HEK293 (cell line): ENCODE data around the gene MSMO1.

Experiments
- CTCF ChIA-PET: fragments of 350-600 bp; formaldehyde crosslinking; extraction: SDS; loops from one replicate; lab custom pipeline; 2021; ENCODE audit warnings: antibody characterized with exemption; lab: Yijun Ruan, JAX
- POLR2A ChIA-PET: fragments of 300-600 bp; formaldehyde crosslinking; extraction: SDS; loops from one replicate; lab custom pipeline; 2020; ENCODE audit warnings: antibody characterized with exemption, inconsistent platforms; lab: Yijun Ruan, JAX
- H3K27ac ChIP-seq: fragments of 200-500 bp; sonication (Bioruptor generic); 2 replicates; pipeline ENCODE4 v1.5.1; 2014; ENCODE audit warnings: low read depth, low read length, control low read depth, inconsistent platforms; ENCODE audit errors: extremely low read depth
- H3K36me3 ChIP-seq, 2 experiments: fragments of 200-500 bp in 1 of 2; sonication (Bioruptor generic) in 1 of 2; 1 replicate in 1 of 2; 2 replicates in 1 of 2; pipeline ENCODE4 v1.5.1; 2014 to 2017; ENCODE audit warnings: inconsistent platforms in 2 of 2, low read length in 2 of 2; ENCODE audit not compliant: control insufficient read depth in 2 of 2, insufficient read depth in 1 of 2
- H3K4me1 ChIP-seq: fragments of 200-500 bp; sonication (Bioruptor generic); 2 replicates; pipeline ENCODE4 v1.5.1; 2014; ENCODE audit warnings: mild to moderate bottlenecking, low read length, inconsistent platforms; ENCODE audit not compliant: control insufficient read depth, insufficient read depth
- H3K4me3 ChIP-seq: 2 replicates; pipeline ENCODE4 v1.5.1; 2011; ENCODE audit warnings: low read depth, mild to moderate bottlenecking, control low read depth, low read length, moderate library complexity
- H3K9me3 ChIP-seq: fragments of 200-500 bp; sonication (Bioruptor generic); 2 replicates; pipeline ENCODE4 v1.5.1; 2014; ENCODE audit warnings: low read depth, low read length, inconsistent platforms; ENCODE audit not compliant: control insufficient read depth, insufficient read depth
- GLIS2 ChIP-seq: fragments of 450-650 bp; formaldehyde crosslinking; IDR thresholded peaks from 2 replicates; pipeline ENCODE4 v1.5.1; 2016; ENCODE audit warnings: missing biosample characterization, missing genetic modification characterization
- KLF1 ChIP-seq: fragments of 450-650 bp; formaldehyde crosslinking; IDR thresholded peaks from 2 replicates; pipeline ENCODE4 v1.5.1; 2016; ENCODE audit warnings: missing biosample characterization, missing genetic modification characterization
- KLF10 ChIP-seq: fragments of 450-650 bp; IDR thresholded peaks from 2 replicates; pipeline ENCODE4 v1.5.1; 2018; ENCODE audit warnings: missing biosample characterization, mild to moderate bottlenecking, missing genetic modification characterization
- PRDM2 ChIP-seq: fragments of 450-650 bp; formaldehyde crosslinking; IDR thresholded peaks from 2 replicates; pipeline ENCODE4 v1.5.1; 2016; ENCODE audit warnings: missing biosample characterization, missing genetic modification characterization, borderline replicate concordance
- TRIM28 ChIP-seq: IDR thresholded peaks from 2 replicates; pipeline ENCODE4 v1.6.1; 2011; ENCODE audit warnings: low read length, control low read depth, borderline replicate concordance
- ZBTB11 ChIP-seq: fragments of 450-650 bp; formaldehyde crosslinking; conservative IDR thresholded peaks from 2 replicates; pipeline ENCODE4 v1.5.1; 2016; ENCODE audit warnings: low read depth, missing biosample characterization, missing genetic modification characterization
- ZNF148 ChIP-seq: fragments of 450-650 bp; formaldehyde crosslinking; IDR thresholded peaks from 2 replicates; pipeline ENCODE4 v1.5.0; 2017; ENCODE audit warnings: missing biosample characterization, missing genetic modification characterization, borderline replicate concordance
- ZNF2 ChIP-seq: fragments of 450-650 bp; formaldehyde crosslinking; IDR thresholded peaks from 2 replicates; pipeline ENCODE4 v1.5.1; 2016; ENCODE audit warnings: missing biosample characterization, missing genetic modification characterization
- ZNF292 ChIP-seq: fragments of 450-650 bp; formaldehyde crosslinking; IDR thresholded peaks from 2 replicates; pipeline ENCODE4 v1.5.1; 2016; ENCODE audit warnings: low read depth, missing biosample characterization, missing genetic modification characterization, borderline replicate concordance
- ZNF341 ChIP-seq: fragments of 450-650 bp; formaldehyde crosslinking; IDR thresholded peaks from 2 replicates; pipeline ENCODE4; 2016; ENCODE audit warnings: low read depth, missing biosample characterization, missing genetic modification characterization
- ZNF37A ChIP-seq: fragments of 450-650 bp; IDR thresholded peaks from 2 replicates; pipeline ENCODE4 v1.5.1; 2018; ENCODE audit warnings: missing biosample characterization, missing genetic modification characterization
- ZNF416 ChIP-seq: fragments of 450-650 bp; formaldehyde crosslinking; IDR thresholded peaks from 2 replicates; pipeline ENCODE4 v1.5.1; 2016; ENCODE audit warnings: missing biosample characterization, missing genetic modification characterization
- ZNF48 ChIP-seq: fragments of 450-650 bp; formaldehyde crosslinking; IDR thresholded peaks from 2 replicates; pipeline ENCODE4 v1.5.1; 2016; ENCODE audit warnings: missing biosample characterization, missing genetic modification characterization
- ZNF624 ChIP-seq: fragments of 450-650 bp; formaldehyde crosslinking; IDR thresholded peaks from 2 replicates; pipeline ENCODE4 v1.5.1; 2017; ENCODE audit warnings: missing biosample characterization, missing genetic modification characterization
- ZNF629 ChIP-seq: fragments of 450-650 bp; formaldehyde crosslinking; IDR thresholded peaks from 2 replicates; pipeline ENCODE4 v1.5.1; 2017; ENCODE audit warnings: missing biosample characterization, missing genetic modification characterization
- ZNF654 ChIP-seq: fragments of 450-650 bp; formaldehyde crosslinking; IDR thresholded peaks from 2 replicates; pipeline ENCODE4 v1.5.1; 2016; ENCODE audit warnings: low read depth, missing biosample characterization, missing genetic modification characterization
- ZNF664 ChIP-seq: fragments of 450-650 bp; formaldehyde crosslinking; IDR thresholded peaks from 2 replicates; pipeline ENCODE4 v1.5.1; 2016; ENCODE audit warnings: missing biosample characterization, missing genetic modification characterization
- ZNF692 ChIP-seq: fragments of 450-650 bp; formaldehyde crosslinking; IDR thresholded peaks from 2 replicates; pipeline ENCODE4 v1.5.1; 2016; ENCODE audit warnings: missing biosample characterization, missing genetic modification characterization
- ZNF747 ChIP-seq: fragments of 450-650 bp; formaldehyde crosslinking; IDR thresholded peaks from 2 replicates; pipeline ENCODE4 v1.5.1; 2016; ENCODE audit warnings: missing biosample characterization, missing genetic modification characterization
- ZNF830 ChIP-seq: fragments of 450-650 bp; IDR thresholded peaks from 2 replicates; pipeline ENCODE4 v1.5.0; 2018; ENCODE audit warnings: missing biosample characterization, missing genetic modification characterization, low read depth, mild to moderate bottlenecking, moderate library complexity
- ZNF843 ChIP-seq: fragments of 450-650 bp; formaldehyde crosslinking; IDR thresholded peaks from 2 replicates; pipeline ENCODE4 v1.5.1; 2016; ENCODE audit warnings: missing biosample characterization, missing genetic modification characterization

Gene MSMO1

GRCh38 chr4:165302658-165303057 lies 24.8 kb upstream of the MSMO1 start (continued):
- no peak for TF ChIP-seq ZNF664 (tag by site-specific recombination)
- TF ChIP-seq ZBTB11, result no peak
- TF ChIP-seq TRIM28, result no peak
- no peak for TF ChIP-seq ZNF843 (tag by site-specific recombination)

GRCh38 chr4:165308166-165308565 lies 19.3 kb upstream of the MSMO1 start:
- POLR2A ChIA-PET, result no interaction called here
- CTCF ChIA-PET, result no interaction called here

More at GRCh38 chr4:165308166-165308565, 19.3 kb upstream of the MSMO1 start:
- Histone ChIP-seq H3K4me1 (no peaks in the 10 kb centered on the region), H3K4me3 (no peak overlapping the region), H3K27ac (no peak overlapping the region), H3K36me3 (no peaks in the 10 kb centered on the region), H3K9me3 (no peaks in the 10 kb centered on the region)
- TF ChIP-seq ZNF416 (no peak), ZNF624 (tag by site-specific recombination) (no peak), GLIS2 (tag by site-specific recombination) (no peak), ZNF629 (no peak), ZNF37A (tag by site-specific recombination) (no peak), ZNF341 (tag by site-specific recombination) (no peak), KLF10 (tag by site-specific recombination) (no peak), ZNF747 (tag by site-specific recombination) (no peak), PRDM2 (no peak), ZNF292 (tag by site-specific recombination) (no peak), ZNF2 (no peak), ZNF48 (tag by site-specific recombination) (no peak), ZNF692 (tag by site-specific recombination) (no peak), ZNF654 (tag by site-specific recombination) (no peak), ZNF148 (tag by site-specific recombination) (no peak), KLF1 (tag by site-specific recombination) (no peak), ZNF830 (tag by site-specific recombination) (no peak)
